SK-N-SH treated with all-trans-retinoic acid at 6 μM for 48 hours (cell line): ENCODE data around the gene GRIK1.

Experiments
- ARNTL ChIP-seq: fragments of 450-650 bp; formaldehyde crosslinking; IDR thresholded peaks from 2 replicates; pipeline ENCODE4 v1.5.0; 2020; ENCODE audit warnings: low read depth, mild to moderate bottlenecking, moderate library complexity, borderline replicate concordance
- BACH2 ChIP-seq: fragments of 250-450 bp; sonication (Bioruptor Pico); IDR thresholded peaks from 2 replicates; pipeline ENCODE4 v1.9.0; 2021; ENCODE audit warnings: mild to moderate bottlenecking, borderline replicate concordance
- CSRNP3 ChIP-seq: fragments of 250-450 bp; sonication (Bioruptor Pico); IDR thresholded peaks from 2 replicates; pipeline ENCODE4 v1.5.1; 2021; ENCODE audit warnings: mild to moderate bottlenecking, moderate library complexity
- ESRRG ChIP-seq: fragments of 250-450 bp; sonication (Bioruptor Pico); IDR thresholded peaks from 2 replicates; pipeline ENCODE4 v1.6.1; 2021; ENCODE audit warnings: mild to moderate bottlenecking
- PATZ1 ChIP-seq: fragments of 250-450 bp; sonication (Bioruptor Pico); IDR thresholded peaks from 2 replicates; pipeline ENCODE4 v1.8.0; 2020; ENCODE audit warnings: mild to moderate bottlenecking, moderate library complexity, borderline replicate concordance
- PPARA ChIP-seq: fragments of 250-450 bp; sonication (Bioruptor Pico); IDR thresholded peaks from 2 replicates; pipeline ENCODE4 v1.5.0; 2020; ENCODE audit warnings: mild to moderate bottlenecking, borderline replicate concordance
- RARB ChIP-seq: fragments of 250-450 bp; sonication (Bioruptor Pico); IDR thresholded peaks from 2 replicates; pipeline ENCODE4 v1.8.0; 2021; ENCODE audit warnings: mild to moderate bottlenecking, moderate library complexity
- TCF4 ChIP-seq: fragments of 250-450 bp; sonication (Bioruptor Pico); IDR thresholded peaks from 2 replicates; pipeline ENCODE4 v1.8.0; 2021; ENCODE audit warnings: mild to moderate bottlenecking, moderate library complexity, borderline replicate concordance
- TOX ChIP-seq: fragments of 250-450 bp; sonication (Bioruptor Pico); IDR thresholded peaks from 2 replicates; pipeline ENCODE4 v1.8.0; 2021; ENCODE audit warnings: mild to moderate bottlenecking, moderate library complexity, borderline replicate concordance
- ZC3H10 ChIP-seq: fragments of 250-450 bp; sonication (Bioruptor Pico); IDR thresholded peaks from 2 replicates; pipeline ENCODE4 v1.5.1; 2021; ENCODE audit warnings: mild to moderate bottlenecking, moderate library complexity
- ZFP3 ChIP-seq: fragments of 250-450 bp; sonication (Bioruptor Pico); IDR thresholded peaks from 2 replicates; pipeline ENCODE4 v1.5.0; 2020; ENCODE audit warnings: mild to moderate bottlenecking, moderate library complexity
- ZFP30 ChIP-seq: fragments of 450-650 bp; formaldehyde crosslinking; IDR thresholded peaks from 2 replicates; pipeline ENCODE4 v1.5.0; 2022; ENCODE audit warnings: mild to moderate bottlenecking, moderate library complexity
- ZNF565 ChIP-seq: fragments of 450-650 bp; formaldehyde crosslinking; conservative IDR thresholded peaks from 2 replicates; pipeline ENCODE4 v1.5.0; 2020; ENCODE audit warnings: low read depth, mild to moderate bottlenecking, moderate library complexity
- ZNF8 ChIP-seq: fragments of 450-650 bp; formaldehyde crosslinking; IDR thresholded peaks from 2 replicates; pipeline ENCODE4 v1.5.0; 2020; ENCODE audit warnings: mild to moderate bottlenecking, moderate library complexity

- TF ChIP-seq ZC3H10 (no peak), ESRRG (CRISPR knock-in tag) (no peak), ARNTL (CRISPR knock-in tag) (no peak), RARB (CRISPR knock-in tag) (no peak), TOX (CRISPR knock-in tag) (no peak), ZFP3 (CRISPR knock-in tag) (no peak), PPARA (no peak), BACH2 (no peak), ZNF8 (CRISPR knock-in tag) (no peak), CSRNP3 (CRISPR knock-in tag) (no peak), ZNF565 (no peak), PATZ1 (CRISPR knock-in tag) (no peak), ZFP30 (CRISPR knock-in tag) (no peak), TCF4 (no peak)
These were observed 301.0 kb downstream of the GRIK1 start for GRCh38 chr21:29638761-29639327.
